Heart right ventricle (tissue), 16 donors: ENCODE results near the gene CFAP99. TPM values are rescaled to one million over a fixed set of nuclear protein-coding genes. Genes with fewer than 3 reads are reported as not detected.

Experiments
- ATAC-seq, 8 donors: fragments of 200-7000 bp; cut with Tn5 transposase; one replicate each; pipeline ENCODE4 v1.9.1; 2020; ENCODE audit warnings: mild to moderate bottlenecking in 8 of 8, moderate library complexity in 8 of 8, moderate number of reproducible peaks in 1 of 8
- DNase-seq, 2 donors: peaks; one replicate each; pipeline ENCODE4 v3.0.0-alpha.2; 2020
- H3K27ac ChIP-seq, 10 donors: fragments of 200-600 bp; sonication (generic) in 2 of 10; one replicate each; pipeline versions ENCODE4 v1.5.0 to v1.8.0; 2020 to 2022; ENCODE audit warnings: mild to moderate bottlenecking in 3 of 10
- H3K27me3 ChIP-seq, 7 donors: fragments of 200-600 bp; one replicate each; pipeline ENCODE4 v1.8.0; 2021 to 2022; ENCODE audit warnings: mild to moderate bottlenecking in 2 of 7
- H3K36me3 ChIP-seq, 9 donors: fragments of 200-600 bp; sonication (generic) in 1 of 9; one replicate each; pipeline versions ENCODE4 v1.5.0 to v1.8.0; 2020 to 2022; ENCODE audit warnings: mild to moderate bottlenecking in 2 of 9
- H3K4me1 ChIP-seq, 9 donors: fragments of 200-600 bp; sonication (generic) in 1 of 9; one replicate each; pipeline versions ENCODE4 v1.5.0 to v1.8.0; 2020 to 2022; ENCODE audit warnings: mild to moderate bottlenecking in 4 of 9
- H3K4me3 ChIP-seq, 10 donors: fragments of 200-600 bp; sonication (generic) in 2 of 10; one replicate each; pipeline versions ENCODE4 v1.5.0 to v1.8.0; 2020 to 2022; ENCODE audit warnings: mild to moderate bottlenecking in 7 of 10, moderate library complexity in 2 of 10
- H3K9me3 ChIP-seq, 11 donors: fragments of 200-600 bp in 10 of 11; sonication (generic) in 2 of 11; one replicate each; pipeline versions ENCODE4 v1.5.0 to v1.8.0; 2013 to 2022; ENCODE audit warnings: mild to moderate bottlenecking in 2 of 11, control low read depth in 1 of 11, moderate library complexity in 1 of 11
- WGBS, 2 donors: extraction: QIAGEN DNeasy Blood & Tissue Kit; methylation state at CpG; one replicate each; pipeline ENCODE4 v1.1.7; 2013; ENCODE audit warnings: inconsistent platforms in 1 of 2; 5-methylcytosine and 5-hydroxymethylcytosine counted together
- intact Hi-C, 10 donors: fragments of 100-400 bp; cut with DNase I; formaldehyde crosslinking; loops; one replicate each; pipeline versions ENCODE4 v1.11.1 to v1.14.2; 2022
- polyA plus RNA-seq, 2 donors: library from polyadenylated mRNA; stranded (reverse); fragments of 200-250 nt; gene quantifications; one replicate each; pipeline ENCODE4 v1.2.3, GENCODE V29; 2013
- total RNA-seq, 10 donors: library from RNA; stranded (reverse); fragmentation: NEBNext Ultra II Directional in 3 of 10; extraction: Animal tissue kit (Norgen Biotek cat#: 25700) in 3 of 10; gene quantifications; one replicate each; pipeline versions ENCODE4 v1.2.1 to v1.2.4, GENCODE V29; 2021 to 2023
- TF ChIP-seq, protein P1 (sequence below), 9 donors: fragments of 200-600 bp; sonication (generic) in 2 of 9; IDR thresholded peaks; one replicate each; pipeline versions ENCODE4 v1.5.0 to v1.8.0; 2021 to 2022; ENCODE audit warnings: antibody characterized with exemption in 9 of 9, mild to moderate bottlenecking in 5 of 9, moderate library complexity in 1 of 9
- donor health status: Arrhythmogenic right ventricular cardiomyopathy.
- donor health status: ischemic (EF 13 %, LVEDD 7.1; RV severe dilation, severe dysfunction).
- donor health status: healthy with polysubstance abuse.
- donor health status: DM: no; HTN: yes; CAD: no.
- donor health status: DM: no; HTN: no; CAD: no.
- donor health status: ischemic (EF 25% LVEDD 6.9; RV normal size, moderate dysfunction).
- donor health status: ischemic (EF 25% LVEDD 5.7; RV mildly dilated, moderate dysfunction).
- donor health status: healthy.
- donor health status: DM: yes; HTN: yes; CAD: no.
- donor health status: Ischemic cardiomyopathy.
- donor health status: ischemic (EF 35%, LVEDD 5.7; RV mildly dilated, moderate dysfunction).
- donor health status: nonischemic (EF 11% LVEDD 7.7; RV severe dilation, severe dysfunction).
- donor health status: DM: yes; HTN: yes; CAD: no.
- donor health status: PGD.
- donor health status: ischemic (EF 29% LVEDD 5.4; RV normal size, mild dysfunction).
- donor health status: nonischemic (EF 23%, LVEDD 6.1; RV moderate dilation, normal function).

Gene CFAP99
- total and polyA plus RNA-seq, 12 donors, result not detected

- Histone ChIP-seq H3K27me3 (no peaks in the 10 kb centered on the region), H3K36me3 (peaks cover 0 to 16% (median 2%) of the 10 kb centered on the region in 9 donors), H3K4me1 (peaks cover 34 to 99% (median 87%) of the 10 kb centered on the region in 9 donors), H3K4me3 (no peak overlapping the region), H3K27ac (peak overlapping the region in 8 of 10 donors; percentile 69 to 83 (median 74)), H3K9me3 (no peaks in the 10 kb centered on the region)
- intact Hi-C loops, result loop anchor here in 1 of 10 donors (2.0 kb wide), 1 partner anchor 15 kb away; no protein-coding TSS in a partner anchor
- TF ChIP-seq, protein P1, sequence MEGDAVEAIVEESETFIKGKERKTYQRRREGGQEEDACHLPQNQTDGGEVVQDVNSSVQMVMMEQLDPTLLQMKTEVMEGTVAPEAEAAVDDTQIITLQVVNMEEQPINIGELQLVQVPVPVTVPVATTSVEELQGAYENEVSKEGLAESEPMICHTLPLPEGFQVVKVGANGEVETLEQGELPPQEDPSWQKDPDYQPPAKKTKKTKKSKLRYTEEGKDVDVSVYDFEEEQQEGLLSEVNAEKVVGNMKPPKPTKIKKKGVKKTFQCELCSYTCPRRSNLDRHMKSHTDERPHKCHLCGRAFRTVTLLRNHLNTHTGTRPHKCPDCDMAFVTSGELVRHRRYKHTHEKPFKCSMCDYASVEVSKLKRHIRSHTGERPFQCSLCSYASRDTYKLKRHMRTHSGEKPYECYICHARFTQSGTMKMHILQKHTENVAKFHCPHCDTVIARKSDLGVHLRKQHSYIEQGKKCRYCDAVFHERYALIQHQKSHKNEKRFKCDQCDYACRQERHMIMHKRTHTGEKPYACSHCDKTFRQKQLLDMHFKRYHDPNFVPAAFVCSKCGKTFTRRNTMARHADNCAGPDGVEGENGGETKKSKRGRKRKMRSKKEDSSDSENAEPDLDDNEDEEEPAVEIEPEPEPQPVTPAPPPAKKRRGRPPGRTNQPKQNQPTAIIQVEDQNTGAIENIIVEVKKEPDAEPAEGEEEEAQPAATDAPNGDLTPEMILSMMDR (IDR thresholded peaks at IDR 0.05), result no peak
- 96 to 99% methylated on average over 4 of the region's 4 CpGs for WGBS, 2 donors
- no peak for DNase-seq
- ATAC-seq, result peak in 1 of 8 donors; percentile 21
These were observed 67.2 kb downstream of the CFAP99 start for GRCh38 chr4:2485956-2486355.

- Histone ChIP-seq H3K27me3 (no peaks in the 10 kb centered on the region), H3K36me3 (peaks cover 0 to 27% (median 11%) of the 10 kb centered on the region in 9 donors), H3K4me3 (no peak overlapping the region), H3K9me3 (no peaks in the 10 kb centered on the region), H3K4me1 (peaks cover 28 to 89% (median 77%) of the 10 kb centered on the region in 9 donors), H3K27ac (peak overlapping the region in 3 of 10 donors; percentile 73 to 83 (median 75))
- no peak for DNase-seq
- 94 to 97% methylated on average over 6 of the region's 6 CpGs for WGBS, 2 donors
- intact Hi-C loops, result no loop called here
- TF ChIP-seq, protein P1 (IDR thresholded peaks at IDR 0.05), result no peak
- no peak for ATAC-seq
These were observed 68.2 kb downstream of the CFAP99 start for GRCh38 chr4:2486981-2487380.

- TF ChIP-seq, protein P1 (IDR thresholded peaks at IDR 0.05), result no peak
- Histone ChIP-seq H3K4me3 (no peak overlapping the region), H3K4me1 (peaks cover 21 to 88% (median 70%) of the 10 kb centered on the region in 9 donors), H3K9me3 (no peaks in the 10 kb centered on the region), H3K36me3 (peaks cover 0 to 33% (median 11%) of the 10 kb centered on the region in 9 donors), H3K27ac (peak overlapping the region in 2 of 10 donors; percentile 73 to 83), H3K27me3 (no peaks in the 10 kb centered on the region)
- whole genome bisulfite sequencing, 2 donors, result 86 to 93% methylated on average over 6 of the region's 6 CpGs
- intact Hi-C loops, result no loop called here
- no peak for DNase-seq
- ATAC-seq, result no peak
These were observed 68.9 kb downstream of the CFAP99 start for GRCh38 chr4:2487632-2488031.

DNA sequence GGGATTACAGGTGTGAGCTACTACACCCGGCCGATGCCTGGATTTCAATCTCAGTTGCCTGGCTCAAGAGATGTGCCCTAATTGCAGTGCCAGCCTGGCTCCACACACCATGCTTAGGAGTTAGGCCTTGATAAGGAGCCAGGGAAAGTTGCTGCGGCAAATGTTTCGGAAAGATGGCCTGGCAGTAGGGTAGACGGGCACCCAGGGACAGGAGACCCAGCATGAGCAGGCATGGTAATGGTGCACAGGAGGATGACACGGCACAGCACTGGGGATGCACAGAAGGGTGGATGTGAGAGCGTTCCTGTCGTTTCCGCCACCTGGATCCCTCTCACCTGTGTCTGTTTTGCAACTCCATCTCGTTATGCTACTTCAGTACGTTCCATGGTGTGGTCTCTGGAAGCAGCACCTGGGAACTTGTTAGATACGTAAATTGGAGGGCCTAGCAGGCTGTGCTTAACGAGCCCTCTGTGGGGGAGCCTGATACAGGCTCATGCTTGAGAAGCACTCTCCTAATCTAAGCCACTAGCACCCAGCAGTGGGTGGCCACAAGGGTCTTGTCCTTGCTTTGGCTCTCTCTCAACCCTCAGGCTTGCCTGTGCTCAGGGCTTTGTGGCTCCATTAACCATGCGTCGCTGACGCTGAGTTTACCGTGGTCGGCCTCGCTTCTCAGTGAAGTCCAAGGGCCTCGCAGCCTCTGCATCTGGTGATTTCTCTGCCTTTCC is 70.5 kb downstream of the CFAP99 start:
- H3K36me3 ChIP-seq, result peaks cover 0 to 49% (median 11%) of the 10 kb centered on the region in 9 donors
- TF ChIP-seq, protein P1 (IDR thresholded peaks at IDR 0.05), result no peak
- peaks cover 13 to 81% (median 65%) of the 10 kb centered on the region in 9 donors for H3K4me1 ChIP-seq
- 88 to 91% methylated on average over 20 of the region's 20 CpGs for WGBS, 2 donors
- no peak overlapping the region for H3K4me3 ChIP-seq
- no peak for ATAC-seq
- no peak for DNase-seq
- H3K27ac ChIP-seq, result peak overlapping the region in 5 of 10 donors; percentile 7 to 62 (median 48)
- intact Hi-C loops, result no loop called here
- no peaks in the 10 kb centered on the region for H3K27me3 ChIP-seq
- H3K9me3 ChIP-seq, result no peaks in the 10 kb centered on the region
